SJCRH30 (cell line): ENCODE results near the gene SSH2. TPM values are rescaled to one million over a fixed set of nuclear protein-coding genes. Genes with fewer than 3 reads are reported as not detected.
A peak's percentile ranks its signal among the peaks of the same experiment; 100 is the strongest.
"Not testable (repeated sequence)": the region's sequence is repeated elsewhere in the genome, so short reads cannot be mapped to it uniquely, and the experiment has no call there.

Source experiments
- DNase-seq, 2 experiments: peaks; one replicate each; pipeline ENCODE4 v3.0.0-alpha.2; 2015 to 2020
- H3K27ac ChIP-seq: fragments of 250-450 bp; sonication (Bioruptor Pico); 2 replicates; pipeline ENCODE4 v1.5.1; 2020; ENCODE audit warnings: mild to moderate bottlenecking, moderate library complexity
- H3K27me3 ChIP-seq: fragments of 250-450 bp; sonication (Bioruptor Pico); 2 replicates; pipeline ENCODE4 v1.5.1; 2020; ENCODE audit warnings: mild to moderate bottlenecking, moderate library complexity
- H3K36me3 ChIP-seq: fragments of 250-450 bp; sonication (Bioruptor Pico); 2 replicates; pipeline ENCODE4 v1.5.1; 2020; ENCODE audit warnings: mild to moderate bottlenecking, moderate library complexity
- H3K4me1 ChIP-seq: fragments of 250-450 bp; sonication (Bioruptor Pico); 2 replicates; pipeline ENCODE4 v1.5.1; 2020; ENCODE audit warnings: mild to moderate bottlenecking, moderate library complexity
- H3K4me3 ChIP-seq: fragments of 250-450 bp; sonication (Bioruptor Pico); 2 replicates; pipeline ENCODE4 v1.5.1; 2020; ENCODE audit warnings: mild to moderate bottlenecking, moderate library complexity
- H3K9me3 ChIP-seq: fragments of 250-450 bp; sonication (Bioruptor Pico); replicated peaks from 2 replicates; pipeline ENCODE4 v1.5.1; 2020; ENCODE audit warnings: mild to moderate bottlenecking, moderate library complexity
- total RNA-seq: library from RNA; depleted of rRNA; stranded (reverse); fragments of >200 nt; shearing (Covaris generic); gene quantifications from 2 replicates; pipeline ENCODE4 v1.2.3, GENCODE V29; 2014

The SSH2 gene
- total RNA-seq, 1 experiment from 2014 or later: 34.8 TPM

DNA sequence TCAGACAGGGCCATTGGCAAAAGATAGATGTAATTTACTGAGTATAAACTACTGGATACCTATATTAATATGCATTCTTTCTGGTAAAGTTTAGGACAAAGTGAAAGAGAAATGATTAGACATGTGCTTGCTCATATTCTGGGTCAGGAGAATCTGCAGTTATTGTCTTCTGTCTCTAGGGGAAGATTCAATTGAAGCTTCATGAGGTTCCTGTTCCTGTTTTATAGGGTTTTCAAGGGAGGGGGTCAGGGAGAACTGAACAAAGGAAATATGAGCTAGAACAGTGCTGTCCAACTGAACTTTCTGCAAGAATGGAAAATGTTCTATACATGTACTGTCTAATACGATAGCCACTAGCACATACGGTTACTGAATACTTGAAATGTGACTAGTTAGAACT, 248.0 kb downstream of the SSH2 start:
- Histone ChIP-seq H3K9me3 (no peaks in the 10 kb centered on the region), H3K27ac (no peak overlapping the region), H3K36me3 (peaks cover 2% of the 10 kb centered on the region; the same call in 1 of the 2 replicates), H3K4me1 (peaks cover 18% of the 10 kb centered on the region), H3K27me3 (no peaks in the 10 kb centered on the region), H3K4me3 (no peak overlapping the region)
- DNase-seq: peak in 1 of 2 experiments; percentile 24

DNA sequence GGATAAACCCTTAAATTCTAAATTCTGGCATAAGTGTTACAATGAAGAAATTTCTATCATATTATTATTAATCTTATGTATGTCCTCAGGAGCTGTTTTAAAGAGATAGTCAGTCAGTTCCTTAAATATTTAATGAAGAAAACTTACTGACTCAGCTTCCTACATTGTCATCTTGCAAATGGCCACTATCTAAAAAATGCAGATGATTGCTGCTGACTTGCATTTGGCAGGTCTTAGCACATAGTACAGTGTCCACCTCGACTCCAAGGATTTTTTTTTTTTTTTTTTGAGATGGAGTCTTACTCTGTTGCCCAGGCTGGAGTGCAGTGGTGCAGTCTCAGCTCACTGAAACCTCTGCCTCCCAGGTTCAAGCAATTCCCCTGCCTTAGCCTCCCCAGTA, 252.2 kb downstream of the SSH2 start:
- no peak for DNase-seq
- no peak overlapping the region for H3K27ac ChIP-seq
- H3K4me1 ChIP-seq: peaks cover 6% of the 10 kb centered on the region
- no peak overlapping the region for H3K4me3 ChIP-seq
- H3K36me3 ChIP-seq: peaks cover 7% of the 10 kb centered on the region; the same call in 1 of the 2 replicates
- no peaks in the 10 kb centered on the region for H3K27me3 ChIP-seq
- H3K9me3 ChIP-seq: no peaks in the 10 kb centered on the region

DNA sequence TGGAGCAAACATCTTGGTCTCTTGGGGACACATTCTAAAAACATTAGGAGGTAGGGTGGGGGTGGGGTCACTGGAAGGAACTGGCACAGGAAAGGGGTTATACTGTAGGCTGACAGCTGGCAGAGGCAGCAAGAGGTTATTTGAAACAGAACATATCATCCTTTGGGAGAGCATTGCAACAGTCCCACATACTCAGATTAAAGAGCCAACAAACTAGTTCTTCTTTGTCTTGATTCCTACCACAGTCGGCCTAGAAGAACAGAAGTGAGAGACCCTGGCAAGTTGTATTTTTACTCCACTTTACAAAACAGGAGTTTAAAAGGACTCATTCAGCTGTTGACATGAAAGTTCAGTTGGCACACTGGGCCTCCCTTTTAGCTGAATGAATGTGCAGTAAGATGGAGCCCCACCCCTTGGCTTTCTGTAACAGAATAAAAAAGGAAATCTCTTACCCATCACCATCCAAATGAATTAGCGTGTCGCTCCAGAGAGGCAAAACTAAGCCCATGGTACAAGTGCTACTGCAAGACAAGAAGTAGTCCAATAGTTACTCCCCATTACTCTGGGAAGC, 252.7 kb downstream of the SSH2 start:
- no peak for DNase-seq
- H3K27me3 ChIP-seq: no peaks in the 10 kb centered on the region
- H3K36me3 ChIP-seq: peaks cover 7% of the 10 kb centered on the region; the same call in 1 of the 2 replicates
- no peak overlapping the region for H3K4me3 ChIP-seq
- H3K9me3 ChIP-seq: no peaks in the 10 kb centered on the region
- no peak overlapping the region for H3K27ac ChIP-seq
- peaks cover 1% of the 10 kb centered on the region for H3K4me1 ChIP-seq

DNA sequence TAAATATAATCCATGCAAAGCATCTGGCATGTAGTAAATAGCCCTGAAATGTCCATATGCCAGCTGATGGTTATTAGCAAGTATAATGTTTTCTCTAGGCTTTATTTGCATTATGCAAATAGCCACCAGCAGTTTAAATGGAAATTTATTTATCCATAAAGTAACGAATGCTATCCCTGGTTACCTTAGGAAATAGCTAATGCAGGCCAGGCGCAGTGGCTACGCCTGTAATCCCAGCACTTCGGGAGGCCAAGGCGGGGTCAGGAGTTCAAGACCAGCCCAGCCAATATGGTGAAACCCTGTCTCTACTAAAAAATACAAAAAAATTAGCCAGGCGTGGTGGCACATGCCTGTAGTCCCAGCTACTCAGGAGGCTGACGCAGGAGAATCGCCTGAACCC, 254.1 kb downstream of the SSH2 start:
- not testable (repeated sequence) for H3K27ac ChIP-seq
- H3K36me3 ChIP-seq: peaks cover 13% of the 10 kb centered on the region

DNA sequence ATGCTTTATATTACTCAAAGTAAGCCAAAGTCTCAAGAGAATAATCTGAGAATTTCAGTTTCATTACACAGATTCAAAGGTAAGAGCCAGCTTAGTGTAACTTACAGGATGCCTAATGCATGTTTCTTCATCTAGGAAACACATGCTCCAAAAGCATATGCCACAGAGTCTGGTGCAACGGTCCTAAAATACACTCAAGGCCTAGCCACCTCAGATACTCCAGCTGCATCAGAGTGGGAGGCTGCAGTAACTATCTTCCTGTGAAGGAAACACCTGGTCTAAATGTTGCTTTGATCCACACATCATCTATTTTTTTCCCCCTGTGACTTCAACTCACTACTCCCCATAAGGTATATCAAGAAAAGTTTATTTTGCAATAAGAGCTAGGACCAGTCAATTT, 255.7 kb downstream of the SSH2 start:
- no peaks in the 10 kb centered on the region for H3K27me3 ChIP-seq
- no peaks in the 10 kb centered on the region for H3K4me1 ChIP-seq
- no peak overlapping the region for H3K4me3 ChIP-seq
- no peak overlapping the region for H3K27ac ChIP-seq
- no peaks in the 10 kb centered on the region for H3K9me3 ChIP-seq
- H3K36me3 ChIP-seq: peaks cover 16% of the 10 kb centered on the region
- no peak for DNase-seq

More for the DNA sequence above, 254.1 kb downstream of the SSH2 start:
- H3K9me3 ChIP-seq, H3K27me3 ChIP-seq, H3K4me3 ChIP-seq, DNase-seq, H3K4me1 ChIP-seq: not testable (repeated sequence)

DNA sequence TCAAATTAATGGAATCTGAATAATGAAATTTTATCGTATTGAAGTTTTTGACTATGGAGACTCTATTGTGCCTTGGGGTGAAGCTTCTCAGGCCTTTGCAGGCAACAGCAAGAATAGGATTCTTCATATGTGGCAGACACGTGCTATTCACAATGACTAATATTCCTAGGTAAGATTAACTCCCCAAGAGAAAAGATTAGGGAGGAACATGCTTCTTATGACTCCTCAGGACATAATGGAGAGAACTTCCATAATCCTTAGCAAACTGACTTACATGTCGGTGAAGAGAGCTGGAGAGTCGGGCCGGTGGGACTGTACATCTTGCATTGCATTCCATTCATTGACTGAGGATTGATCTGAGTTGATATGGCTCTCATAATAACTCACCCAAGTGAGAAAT, 258.4 kb downstream of the SSH2 start:
- Histone ChIP-seq H3K27ac (no peak overlapping the region), H3K4me3 (no peak overlapping the region), H3K36me3 (peaks cover 28% of the 10 kb centered on the region), H3K27me3 (no peaks in the 10 kb centered on the region), H3K9me3 (no peaks in the 10 kb centered on the region), H3K4me1 (no peaks in the 10 kb centered on the region)
- no peak for DNase-seq

DNA sequence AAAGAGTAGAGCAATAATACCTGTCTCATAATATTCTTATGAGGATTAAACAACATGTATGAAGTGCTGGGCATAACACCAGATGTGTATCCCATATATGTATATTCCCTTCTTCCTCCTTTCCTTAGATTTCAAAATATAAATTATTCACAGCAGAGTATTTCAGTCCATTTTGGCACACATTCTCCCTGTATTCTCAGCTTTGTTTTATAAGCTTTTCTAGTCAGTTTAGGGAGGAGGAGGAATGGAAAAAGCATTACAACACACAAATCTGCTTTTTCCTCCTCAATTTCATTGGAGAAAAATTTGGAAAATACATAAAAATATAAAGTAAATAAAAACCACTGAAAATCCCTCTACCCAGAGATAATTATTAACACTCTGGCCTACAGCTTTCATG, 260.8 kb downstream of the SSH2 start:
- Histone ChIP-seq H3K4me3 (no peak overlapping the region), H3K27me3 (no peaks in the 10 kb centered on the region), H3K4me1 (no peaks in the 10 kb centered on the region), H3K27ac (no peak overlapping the region), H3K36me3 (peaks cover 39% of the 10 kb centered on the region), H3K9me3 (no peaks in the 10 kb centered on the region)
- DNase-seq: no peak

DNA sequence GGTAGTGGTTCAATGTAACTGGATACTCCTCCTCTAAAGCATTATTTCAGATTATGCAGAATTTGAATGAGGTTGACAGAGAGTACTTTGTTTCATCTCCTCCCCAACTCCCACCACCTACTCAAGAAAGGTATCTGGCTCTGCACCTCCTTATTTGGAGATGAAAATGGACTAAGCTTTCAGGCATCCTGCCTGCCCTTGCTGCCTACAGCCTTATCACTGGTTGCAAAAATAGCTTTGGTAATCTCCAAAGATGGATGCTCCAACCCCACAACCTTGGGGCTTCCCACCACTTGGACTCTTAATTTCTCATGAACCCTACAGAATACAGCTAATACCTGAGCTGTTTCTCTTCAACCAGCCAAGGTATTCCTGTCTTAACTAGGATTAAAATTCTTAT, 262.1 kb downstream of the SSH2 start:
- H3K4me1 ChIP-seq: no peaks in the 10 kb centered on the region
- DNase-seq: no peak
- no peaks in the 10 kb centered on the region for H3K9me3 ChIP-seq
- no peak overlapping the region for H3K27ac ChIP-seq
- H3K27me3 ChIP-seq: no peaks in the 10 kb centered on the region
- H3K36me3 ChIP-seq: peaks cover 39% of the 10 kb centered on the region
- no peak overlapping the region for H3K4me3 ChIP-seq

DNA sequence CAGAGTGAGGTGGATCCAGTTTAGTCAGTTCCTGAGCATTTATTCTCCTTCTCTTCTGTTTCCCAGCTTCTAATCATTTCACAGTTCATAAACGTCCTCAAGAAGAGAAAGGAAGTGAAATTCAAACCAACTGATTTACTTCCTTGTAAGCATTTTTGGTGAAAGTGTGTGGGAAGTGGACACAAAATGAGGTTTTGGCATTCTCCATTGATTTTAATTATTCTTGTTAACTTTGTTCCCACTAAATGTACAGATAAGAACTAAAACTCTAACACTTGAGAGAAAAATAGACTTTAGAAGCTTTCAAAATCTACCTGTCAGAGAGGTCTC, 264.6 kb downstream of the SSH2 start:
- no peak overlapping the region for H3K27ac ChIP-seq
- H3K9me3 ChIP-seq: no peaks in the 10 kb centered on the region
- H3K4me3 ChIP-seq: no peak overlapping the region
- H3K27me3 ChIP-seq: no peaks in the 10 kb centered on the region
- peaks cover 38% of the 10 kb centered on the region for H3K36me3 ChIP-seq
- DNase-seq: no peak
- H3K4me1 ChIP-seq: no peaks in the 10 kb centered on the region

DNA sequence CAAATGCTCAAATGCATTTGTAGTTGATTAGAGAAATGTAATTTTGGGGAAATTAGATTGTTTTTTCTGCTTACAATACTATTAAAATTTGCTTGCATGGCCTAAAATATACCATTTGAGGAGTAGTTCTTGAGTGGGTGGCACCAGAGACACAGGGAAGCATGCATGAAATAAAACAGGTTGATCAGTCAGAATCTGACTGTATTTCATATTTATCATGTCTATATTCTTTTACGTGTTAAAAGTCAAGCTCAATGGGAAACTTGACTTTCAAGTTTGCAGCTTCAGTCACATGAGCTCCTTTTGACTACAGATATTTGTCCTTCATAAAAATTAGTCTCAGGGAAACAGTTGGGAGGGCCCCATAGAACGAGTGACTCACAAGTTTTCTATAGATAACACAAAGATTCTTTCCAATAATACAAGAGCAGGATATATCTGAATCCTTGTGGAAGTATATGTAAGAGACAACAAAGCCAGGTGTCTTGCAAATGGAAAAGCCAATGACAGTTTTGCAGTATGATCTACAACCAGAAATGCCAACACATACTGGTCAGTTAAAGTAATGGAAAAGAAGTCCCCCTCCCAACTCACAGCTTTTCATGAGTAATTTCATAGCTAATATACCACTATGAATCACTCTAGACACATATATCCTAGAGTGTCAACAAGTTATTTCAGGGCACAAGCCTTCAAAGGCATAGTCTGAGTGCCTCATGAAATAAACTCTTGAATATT, 265.1 kb downstream of the SSH2 start:
- H3K27ac ChIP-seq: no peak overlapping the region
- H3K27me3 ChIP-seq: no peaks in the 10 kb centered on the region
- H3K9me3 ChIP-seq: no peaks in the 10 kb centered on the region
- no peak for DNase-seq
- H3K4me3 ChIP-seq: no peak overlapping the region
- peaks cover 37% of the 10 kb centered on the region for H3K36me3 ChIP-seq
- H3K4me1 ChIP-seq: no peaks in the 10 kb centered on the region

DNA sequence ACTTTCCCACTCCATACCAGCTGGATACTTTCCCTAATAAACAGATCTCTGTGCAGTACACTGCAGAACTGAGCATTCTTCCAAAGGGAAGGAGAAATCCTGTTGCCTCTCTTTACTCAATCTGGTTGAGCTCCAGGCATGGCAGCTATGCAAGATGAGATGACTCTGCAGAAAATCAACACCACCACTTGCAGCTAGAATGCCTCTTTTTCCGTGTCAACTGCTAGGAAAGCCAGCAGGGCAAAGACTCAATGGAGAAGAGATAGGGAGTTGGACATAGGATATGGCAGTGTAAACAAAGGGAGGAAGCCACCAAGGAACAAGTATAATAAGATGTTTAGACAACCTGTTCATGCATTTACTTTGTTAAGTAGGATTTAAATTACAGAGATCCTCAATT, 266.9 kb downstream of the SSH2 start:
- peak in 1 of 2 experiments; percentile 32 for DNase-seq
- H3K36me3 ChIP-seq: peaks cover 34% of the 10 kb centered on the region
- H3K4me1 ChIP-seq: no peaks in the 10 kb centered on the region
- H3K27me3 ChIP-seq: no peaks in the 10 kb centered on the region
- H3K4me3 ChIP-seq: no peak overlapping the region
- H3K9me3 ChIP-seq: no peaks in the 10 kb centered on the region
- H3K27ac ChIP-seq: no peak overlapping the region

DNA sequence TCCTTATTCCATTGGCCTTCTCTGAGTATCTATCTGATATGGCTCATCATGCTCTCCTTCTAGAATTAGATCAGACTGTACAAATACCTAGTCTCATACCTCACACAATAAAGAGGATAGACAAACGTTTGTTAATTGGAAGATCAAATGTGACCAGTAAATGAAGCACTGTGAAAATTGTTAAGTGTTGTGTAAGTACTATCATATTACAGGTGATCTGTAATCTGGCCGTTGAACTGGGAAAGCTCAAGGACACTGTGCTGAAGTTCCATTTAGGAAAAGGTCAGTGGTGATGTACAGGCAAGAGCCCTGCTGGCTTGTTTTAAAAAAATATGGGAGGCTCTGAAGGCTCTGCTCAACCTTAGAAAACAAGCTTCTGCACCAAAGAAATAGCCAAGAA, 268.8 kb downstream of the SSH2 start:
- DNase-seq: no peak
- H3K27ac ChIP-seq: no peak overlapping the region

DNA sequence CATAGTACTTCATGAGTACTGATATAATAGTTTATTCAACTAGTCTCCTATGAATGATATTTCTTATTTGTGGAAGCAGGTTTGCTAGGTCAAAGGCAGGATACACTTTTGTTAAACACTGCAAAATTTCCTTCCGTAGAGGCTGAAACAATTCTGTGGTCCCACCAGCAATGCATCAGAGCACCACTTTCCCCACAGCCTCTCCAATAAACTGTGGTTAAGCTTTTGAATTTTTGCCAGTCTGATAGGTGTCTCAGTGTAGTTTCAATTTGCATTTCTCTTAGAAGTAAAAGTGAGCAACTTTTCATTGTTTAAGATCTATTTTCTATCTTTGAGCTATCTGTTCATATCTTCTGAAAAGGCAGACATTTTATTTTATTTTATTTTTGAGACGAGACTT, 270.9 kb downstream of the SSH2 start:
- H3K4me1 ChIP-seq: no peaks in the 10 kb centered on the region
- no peak for DNase-seq
- H3K4me3 ChIP-seq: no peak overlapping the region
- no peaks in the 10 kb centered on the region for H3K9me3 ChIP-seq
- no peak overlapping the region for H3K27ac ChIP-seq
- H3K36me3 ChIP-seq: peaks cover 16% of the 10 kb centered on the region; the same call in 1 of the 2 replicates
- no peaks in the 10 kb centered on the region for H3K27me3 ChIP-seq

More for the DNA sequence above, 268.8 kb downstream of the SSH2 start:
- no peak overlapping the region for H3K4me3 ChIP-seq
- H3K36me3 ChIP-seq: peaks cover 20% of the 10 kb centered on the region
- H3K9me3 ChIP-seq: no peaks in the 10 kb centered on the region
- no peaks in the 10 kb centered on the region for H3K27me3 ChIP-seq
- H3K4me1 ChIP-seq: no peaks in the 10 kb centered on the region

DNA sequence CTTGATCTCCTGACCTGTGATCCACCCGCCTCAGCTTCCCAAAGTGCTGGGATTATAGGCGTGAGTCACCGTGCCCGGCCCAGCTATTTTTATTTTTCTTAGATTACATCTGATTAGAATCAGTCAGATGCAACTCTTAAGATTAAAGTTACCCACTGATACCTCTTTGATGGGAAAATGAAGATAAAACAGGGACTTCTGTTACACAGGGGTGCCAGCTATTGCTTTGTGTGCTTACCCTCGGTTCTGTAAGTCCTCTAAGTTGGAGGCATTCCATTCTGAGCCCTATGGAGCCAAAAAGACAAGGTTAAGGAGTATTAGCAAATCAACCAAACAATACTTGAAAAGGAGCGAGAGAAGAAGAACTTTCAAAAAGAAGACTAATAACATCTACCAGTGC, 274.7 kb downstream of the SSH2 start:
- peaks cover 8% of the 10 kb centered on the region for H3K36me3 ChIP-seq
- DNase-seq: no peak
- H3K27ac ChIP-seq: no peak overlapping the region
- no peaks in the 10 kb centered on the region for H3K27me3 ChIP-seq
- no peaks in the 10 kb centered on the region for H3K9me3 ChIP-seq
- H3K4me3 ChIP-seq: no peak overlapping the region
- H3K4me1 ChIP-seq: no peaks in the 10 kb centered on the region

DNA sequence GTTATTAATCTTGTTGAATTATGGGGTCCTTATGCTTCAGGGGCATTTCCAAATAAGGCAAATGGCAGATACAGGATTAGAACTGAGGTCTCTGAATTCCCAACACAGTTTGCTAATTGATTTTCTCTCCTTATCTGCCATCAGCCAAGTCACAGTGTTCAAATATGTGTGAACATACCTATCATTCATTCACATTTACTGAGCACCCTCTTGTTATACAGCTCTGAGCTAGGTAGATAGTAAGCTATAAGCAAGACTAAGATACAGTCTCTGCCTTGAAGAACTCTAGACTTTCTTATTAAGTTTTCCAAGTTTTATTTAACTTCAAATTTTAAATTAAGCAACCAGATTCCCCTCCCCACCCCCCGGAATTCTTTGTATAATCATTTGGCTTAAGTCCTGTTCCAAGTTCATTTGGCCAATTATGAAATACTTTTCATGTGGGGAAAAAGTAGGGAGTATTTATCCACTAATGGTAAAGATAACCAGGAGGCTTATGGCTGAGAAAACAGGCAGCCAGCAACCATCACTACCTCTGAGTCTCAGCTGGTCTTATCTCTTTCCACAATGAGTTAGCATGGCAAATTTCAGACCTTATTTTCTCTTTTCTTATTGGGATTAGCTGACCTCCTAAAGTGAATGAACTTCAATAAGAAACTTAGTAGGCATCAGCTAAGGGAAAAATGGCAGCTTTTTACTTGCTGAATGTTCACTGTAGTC, 275.9 kb downstream of the SSH2 start:
- no peaks in the 10 kb centered on the region for H3K27me3 ChIP-seq
- H3K4me1 ChIP-seq: no peaks in the 10 kb centered on the region
- no peaks in the 10 kb centered on the region for H3K9me3 ChIP-seq
- no peak overlapping the region for H3K27ac ChIP-seq
- no peak overlapping the region for H3K4me3 ChIP-seq
- DNase-seq: no peak
- H3K36me3 ChIP-seq: peaks cover 8% of the 10 kb centered on the region
